T-helper 22 cell (primary cell): ENCODE measurements around the gene PRRT2.
"Not testable (repeated sequence)": the region's sequence is repeated elsewhere in the genome, so short reads cannot be mapped to it uniquely, and the experiment has no call there.

Experiments used
- DNase-seq: peaks from one replicate; pipeline ENCODE4 v3.0.0-alpha.2; 2020; ENCODE audit warnings: low read depth

PRRT2 gene

GRCh38 chr16:29811896-29812665, at the start of gene PRRT2:
Gene PRRT2, plus strand, starts transcription at chr16:29812193. Its CDS starts 862 bp downstream, at chr16:29813055.
- DNase-seq = peak; percentile 44

- DNase-seq = no peak
Observed at GRCh38 chr16:29763326-29763725, 48.7 kb upstream of the PRRT2 start.

GRCh38 chr16:29765167-29766032, 46.6 kb upstream of the PRRT2 start:
- no peak for DNase-seq

- DNase-seq = no peak
Observed at GRCh38 chr16:29766571-29766970, 45.4 kb upstream of the PRRT2 start.

GRCh38 chr16:29767062-29767461, 44.9 kb upstream of the PRRT2 start:
- DNase-seq = no peak

- DNase-seq = no peak
Observed at GRCh38 chr16:29769507-29769906, 42.5 kb upstream of the PRRT2 start.

GRCh38 chr16:29770250-29770929, 41.6 kb upstream of the PRRT2 start:
- DNase-seq = no peak

- not testable (repeated sequence) for DNase-seq
Observed at GRCh38 chr16:29772330-29772729, 39.7 kb upstream of the PRRT2 start.

GRCh38 chr16:29774730-29775129, 37.3 kb upstream of the PRRT2 start:
- no peak for DNase-seq

GRCh38 chr16:29775742-29776408, 36.1 kb upstream of the PRRT2 start:
- DNase-seq = no peak

GRCh38 chr16:29777576-29778350, 34.2 kb upstream of the PRRT2 start, which contains the start of gene ZG16:
Gene ZG16, plus strand, starts transcription at chr16:29778256. Its CDS starts 1,011 bp downstream, at chr16:29779267.
- DNase-seq = no peak

GRCh38 chr16:29779474-29779873, 32.5 kb upstream of the PRRT2 start:
- no peak for DNase-seq

GRCh38 chr16:29783094-29783953, 28.7 kb upstream of the PRRT2 start:
- DNase-seq = not testable (repeated sequence)

GRCh38 chr16:29784157-29784556, 27.8 kb upstream of the PRRT2 start:
- DNase-seq = no peak

GRCh38 chr16:29784901-29785500, 27.0 kb upstream of the PRRT2 start:
- peak; percentile 37 for DNase-seq

GRCh38 chr16:29787155-29787554, 24.8 kb upstream of the PRRT2 start:
- not testable (repeated sequence) for DNase-seq

GRCh38 chr16:29789775-29790182, 22.2 kb upstream of the PRRT2 start:
- no peak for DNase-seq

- peak; percentile 99 for DNase-seq
Observed at GRCh38 chr16:29790183-29790948, 21.6 kb upstream of the PRRT2 start, which contains the start of gene KIF22. Gene KIF22, plus strand, starts transcription at chr16:29790751. Its CDS starts 9 bp downstream, at chr16:29790760.
